ENCODE measurements around the gene ARL5B.

Gene ARL5B

GRCh38 chr10:18710201-18710653 is 51.0 kb downstream of the ARL5B start:
- DNase-seq (ENCODE audit: low read depth in 2 of 2), result no peak
- no peak for TF ChIP-seq CTCF (IDR thresholded peaks at IDR 0.05; ENCODE audit: low read depth, low read length)
- H3K4me3 ChIP-seq (replicated peaks in 1 of 2; ENCODE audit: low read depth in 2 of 2, low read length in 2 of 2), result no peak overlapping the region

GRCh38 chr10:18713077-18713476 is 53.8 kb downstream of the ARL5B start:
- no peak overlapping the region for H3K4me3 ChIP-seq (replicated peaks in 1 of 2; ENCODE audit: low read depth in 2 of 2, low read length in 2 of 2)
- DNase-seq (ENCODE audit: low read depth in 2 of 2), result peak; percentile 80 to 88
- TF ChIP-seq CTCF (IDR thresholded peaks at IDR 0.05; ENCODE audit: low read depth, low read length), result no peak

DNA sequence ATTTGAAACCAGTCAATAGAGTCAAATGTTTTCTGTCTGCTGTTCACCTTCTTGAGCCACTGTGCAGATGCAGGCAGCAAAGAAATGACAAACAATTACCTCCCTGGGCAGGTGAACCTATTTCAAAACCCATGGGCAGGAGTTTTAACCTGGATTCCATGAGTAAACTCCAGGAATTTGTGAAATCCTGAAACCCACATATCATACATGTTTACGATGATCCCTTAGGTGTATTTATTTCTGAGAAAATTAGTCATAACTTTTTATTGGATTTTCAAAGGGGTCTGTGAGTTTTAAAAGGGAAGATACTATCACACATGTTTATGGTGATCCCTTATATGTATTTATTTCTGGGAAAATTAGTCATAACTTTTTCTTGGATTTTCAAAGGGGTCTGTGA is 59.8 kb downstream of the ARL5B start:
- no peak overlapping the region for H3K4me3 ChIP-seq (replicated peaks in 1 of 2; ENCODE audit: low read depth in 2 of 2, low read length in 2 of 2)
- no peak for TF ChIP-seq CTCF (IDR thresholded peaks at IDR 0.05; ENCODE audit: low read depth, low read length)
- no peak for DNase-seq (ENCODE audit: low read depth in 2 of 2)

GRCh38 chr10:18719811-18720210 is 60.6 kb downstream of the ARL5B start:
- no peak for TF ChIP-seq CTCF (IDR thresholded peaks at IDR 0.05; ENCODE audit: low read depth, low read length)
- peak in 1 of 2 donors; percentile 13 for DNase-seq (ENCODE audit: low read depth in 2 of 2)
- no peak overlapping the region for H3K4me3 ChIP-seq (replicated peaks in 1 of 2; ENCODE audit: low read depth in 2 of 2, low read length in 2 of 2)

DNA sequence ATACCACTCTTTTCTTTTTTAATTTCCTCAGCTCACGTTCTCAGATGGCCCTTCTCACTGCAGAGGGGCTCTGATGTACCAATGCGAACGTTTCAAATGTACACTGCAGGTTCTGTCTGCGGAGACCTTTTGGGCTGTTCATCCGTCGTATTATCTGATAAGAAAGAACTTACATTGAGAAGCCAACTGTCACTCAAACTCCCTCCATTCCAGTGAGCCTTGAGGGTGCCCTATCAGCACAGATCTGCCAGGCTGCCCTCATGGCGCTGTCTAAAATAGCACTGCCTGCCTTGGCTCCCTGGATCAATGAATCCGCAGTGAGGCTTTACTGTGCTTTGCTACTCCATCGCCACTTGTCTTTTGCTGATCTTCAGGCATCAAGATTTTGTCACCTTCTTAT is 61.8 kb downstream of the ARL5B start:
- TF ChIP-seq CTCF (IDR thresholded peaks at IDR 0.05; ENCODE audit: low read depth, low read length), result no peak
- DNase-seq (ENCODE audit: low read depth in 2 of 2), result no peak
- no peak overlapping the region for H3K4me3 ChIP-seq (replicated peaks in 1 of 2; ENCODE audit: low read depth in 2 of 2, low read length in 2 of 2)

DNA sequence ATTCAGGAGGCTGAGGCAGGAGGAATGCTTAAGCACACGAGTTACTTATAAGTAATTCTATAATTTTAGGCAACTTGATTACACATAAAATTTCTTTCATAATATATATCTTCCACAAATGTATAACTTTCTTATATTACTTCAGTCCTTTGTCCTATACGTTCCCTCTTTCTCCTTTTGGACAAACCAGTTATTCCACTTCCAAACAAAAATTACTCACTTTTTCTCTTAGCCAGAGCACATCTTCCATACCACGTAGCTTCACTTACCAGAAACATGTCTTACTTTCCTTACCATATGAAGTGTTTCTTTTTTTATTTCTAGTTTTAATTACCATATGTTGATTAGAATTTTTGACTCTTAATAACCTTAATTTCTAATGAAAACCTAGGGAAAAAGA is 64.6 kb downstream of the ARL5B start:
- H3K4me3 ChIP-seq (replicated peaks in 1 of 2; ENCODE audit: low read depth in 2 of 2, low read length in 2 of 2), result no peak overlapping the region
- DNase-seq (ENCODE audit: low read depth in 2 of 2), result no peak
- no peak for TF ChIP-seq CTCF (IDR thresholded peaks at IDR 0.05; ENCODE audit: low read depth, low read length)

Measured in cardiac fibroblast (primary cell).